HL-60 (cell line): ENCODE results near the gene USP51.

Experiments
- GABPA ChIP-seq: IDR thresholded peaks from 2 replicates; pipeline ENCODE4 v1.6.1; 2012; ENCODE audit warnings: low read depth
- TF ChIP-seq, protein P1 (sequence below): IDR thresholded peaks from one replicate; pipeline ENCODE4 v1.5.1; 2011; ENCODE audit warnings: low read length, control low read depth, inconsistent platforms; ENCODE audit not compliant: insufficient read depth

DNA sequence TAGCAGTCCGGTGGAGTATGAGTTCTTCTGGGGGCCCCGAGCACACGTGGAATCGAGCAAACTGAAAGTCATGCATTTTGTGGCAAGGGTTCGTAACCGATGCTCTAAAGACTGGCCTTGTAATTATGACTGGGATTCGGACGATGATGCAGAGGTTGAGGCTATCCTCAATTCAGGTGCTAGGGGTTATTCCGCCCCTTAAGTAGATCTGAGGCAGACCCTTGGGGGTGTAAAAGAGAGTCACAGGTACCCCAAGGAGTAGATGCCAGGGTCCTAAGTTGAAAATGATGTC is 36.9 kb downstream of the USP51 start:
- TF ChIP-seq, protein P1, sequence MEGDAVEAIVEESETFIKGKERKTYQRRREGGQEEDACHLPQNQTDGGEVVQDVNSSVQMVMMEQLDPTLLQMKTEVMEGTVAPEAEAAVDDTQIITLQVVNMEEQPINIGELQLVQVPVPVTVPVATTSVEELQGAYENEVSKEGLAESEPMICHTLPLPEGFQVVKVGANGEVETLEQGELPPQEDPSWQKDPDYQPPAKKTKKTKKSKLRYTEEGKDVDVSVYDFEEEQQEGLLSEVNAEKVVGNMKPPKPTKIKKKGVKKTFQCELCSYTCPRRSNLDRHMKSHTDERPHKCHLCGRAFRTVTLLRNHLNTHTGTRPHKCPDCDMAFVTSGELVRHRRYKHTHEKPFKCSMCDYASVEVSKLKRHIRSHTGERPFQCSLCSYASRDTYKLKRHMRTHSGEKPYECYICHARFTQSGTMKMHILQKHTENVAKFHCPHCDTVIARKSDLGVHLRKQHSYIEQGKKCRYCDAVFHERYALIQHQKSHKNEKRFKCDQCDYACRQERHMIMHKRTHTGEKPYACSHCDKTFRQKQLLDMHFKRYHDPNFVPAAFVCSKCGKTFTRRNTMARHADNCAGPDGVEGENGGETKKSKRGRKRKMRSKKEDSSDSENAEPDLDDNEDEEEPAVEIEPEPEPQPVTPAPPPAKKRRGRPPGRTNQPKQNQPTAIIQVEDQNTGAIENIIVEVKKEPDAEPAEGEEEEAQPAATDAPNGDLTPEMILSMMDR, result no peak
- TF ChIP-seq GABPA, result no peak
